ENCODE data around the gene SP8. TPM values are rescaled to one million over a fixed set of nuclear protein-coding genes. Genes with fewer than 3 reads are reported as not detected.
A peak's percentile ranks its signal among the peaks of the same experiment; 100 is the strongest.

The SP8 gene
- total RNA-seq, 2 donors from 2014 or later = 3.3 to 5.2 TPM

GRCh38 chr7:20797462-20798080 lies 10.9 kb upstream of the SP8 start:
- peak overlapping the region; percentile 90 for H3K4me3 ChIP-seq (ENCODE audit: low read length)
- H3K27me3 Mint-ChIP-seq (ENCODE audit: insufficient read depth) = peaks cover 70% of the 10 kb centered on the region
- no peaks in the 10 kb centered on the region for H3K36me3 Mint-ChIP-seq (ENCODE audit: low read depth)
- H3K9me3 ChIP-seq (ENCODE audit: control insufficient read depth, low read length) = no peaks in the 10 kb centered on the region
- TF ChIP-seq CTCF (conservative IDR thresholded peaks at IDR 0.05) = no peak
- H3K4me1 ChIP-seq (ENCODE audit: control insufficient read depth, insufficient read depth, low read length) = peaks cover 2% of the 10 kb centered on the region
- H3K27ac ChIP-seq (ENCODE audit: low read depth, low read length) = no peak overlapping the region
- H3K4me1 Mint-ChIP-seq = peaks cover 32% of the 10 kb centered on the region
- peaks cover 73% of the 10 kb centered on the region for H3K27me3 ChIP-seq (ENCODE audit: control insufficient read depth, insufficient read depth, low read length, poor library complexity, severe bottlenecking)
- peak overlapping the region; percentile 26 for H3K9ac ChIP-seq (ENCODE audit: extremely low read depth, low read length, poor library complexity, severe bottlenecking)
- peak; percentile 89 for DNase-seq
- H3K4me3 Mint-ChIP-seq = peak overlapping the region; percentile 74
- WGBS, 2 experiments (ENCODE audit: insufficient coverage in 1 of 2, insufficient read length in 1 of 2) = 0% methylated on average over 10 to 40 of the region's 40 CpGs
- no peaks in the 10 kb centered on the region for H3K36me3 ChIP-seq (ENCODE audit: control insufficient read depth, insufficient read depth, low read length)
- H3K27ac Mint-ChIP-seq = peak overlapping the region; percentile 79
- no peaks in the 10 kb centered on the region for H3K9me3 Mint-ChIP-seq

- Mint-ChIP-seq H3K27ac (peak overlapping the region; percentile 79), H3K27me3 (ENCODE audit: insufficient read depth) (peaks cover 75% of the 10 kb centered on the region), H3K4me3 (peak overlapping the region; percentile 74), H3K9me3 (no peaks in the 10 kb centered on the region), H3K4me1 (peaks cover 37% of the 10 kb centered on the region), H3K36me3 (ENCODE audit: low read depth) (no peaks in the 10 kb centered on the region)
- DNase-seq = no peak
- Histone ChIP-seq H3K4me3 (ENCODE audit: low read length) (peak overlapping the region; percentile 90), H3K9me3 (ENCODE audit: control insufficient read depth, low read length) (no peaks in the 10 kb centered on the region), H3K27ac (ENCODE audit: low read depth, low read length) (no peak overlapping the region), H3K27me3 (ENCODE audit: control insufficient read depth, insufficient read depth, low read length, poor library complexity, severe bottlenecking) (peaks cover 78% of the 10 kb centered on the region), H3K4me1 (ENCODE audit: control insufficient read depth, insufficient read depth, low read length) (peaks cover 3% of the 10 kb centered on the region), H3K36me3 (ENCODE audit: control insufficient read depth, insufficient read depth, low read length) (no peaks in the 10 kb centered on the region), H3K9ac (ENCODE audit: extremely low read depth, low read length, poor library complexity, severe bottlenecking) (peak overlapping the region; percentile 26)
- 2% methylated on average over 16 to 19 of the region's 19 CpGs for WGBS, 2 experiments (ENCODE audit: insufficient coverage in 1 of 2, insufficient read length in 1 of 2)
- no peak for TF ChIP-seq CTCF (conservative IDR thresholded peaks at IDR 0.05)
These were observed 10.4 kb upstream of the SP8 start for GRCh38 chr7:20797042-20797461.

GRCh38 chr7:20796500-20796899 lies 9.8 kb upstream of the SP8 start:
- no peaks in the 10 kb centered on the region for H3K36me3 Mint-ChIP-seq (ENCODE audit: low read depth)
- 15 to 29% methylated on average over 3 to 5 of the region's 6 CpGs for WGBS, 2 experiments (ENCODE audit: insufficient coverage in 1 of 2, insufficient read length in 1 of 2)
- TF ChIP-seq CTCF (conservative IDR thresholded peaks at IDR 0.05) = no peak
- DNase-seq = no peak
- peaks cover 84% of the 10 kb centered on the region for H3K27me3 ChIP-seq (ENCODE audit: control insufficient read depth, insufficient read depth, low read length, poor library complexity, severe bottlenecking)
- no peaks in the 10 kb centered on the region for H3K9me3 ChIP-seq (ENCODE audit: control insufficient read depth, low read length)
- no peaks in the 10 kb centered on the region for H3K9me3 Mint-ChIP-seq
- H3K27me3 Mint-ChIP-seq (ENCODE audit: insufficient read depth) = peaks cover 81% of the 10 kb centered on the region
- H3K4me1 Mint-ChIP-seq = peaks cover 43% of the 10 kb centered on the region
- peak overlapping the region; percentile 74 for H3K4me3 Mint-ChIP-seq
- H3K4me3 ChIP-seq (ENCODE audit: low read length) = peak overlapping the region; percentile 90
- H3K36me3 ChIP-seq (ENCODE audit: control insufficient read depth, insufficient read depth, low read length) = no peaks in the 10 kb centered on the region
- no peak overlapping the region for H3K27ac ChIP-seq (ENCODE audit: low read depth, low read length)
- no peak overlapping the region for H3K27ac Mint-ChIP-seq
- H3K9ac ChIP-seq (ENCODE audit: extremely low read depth, low read length, poor library complexity, severe bottlenecking) = no peak overlapping the region
- H3K4me1 ChIP-seq (ENCODE audit: control insufficient read depth, insufficient read depth, low read length) = peaks cover 3% of the 10 kb centered on the region

Data from endodermal cell (in vitro differentiated cells).